Measurements from ENCODE around the gene ATXN2. TPM values are rescaled to one million over a fixed set of nuclear protein-coding genes. Genes with fewer than 3 reads are reported as not detected.

Gene ATXN2
- total and polyA plus RNA-seq, 2 donors from 2014 or later: 27.1 to 56.5 TPM

DNA sequence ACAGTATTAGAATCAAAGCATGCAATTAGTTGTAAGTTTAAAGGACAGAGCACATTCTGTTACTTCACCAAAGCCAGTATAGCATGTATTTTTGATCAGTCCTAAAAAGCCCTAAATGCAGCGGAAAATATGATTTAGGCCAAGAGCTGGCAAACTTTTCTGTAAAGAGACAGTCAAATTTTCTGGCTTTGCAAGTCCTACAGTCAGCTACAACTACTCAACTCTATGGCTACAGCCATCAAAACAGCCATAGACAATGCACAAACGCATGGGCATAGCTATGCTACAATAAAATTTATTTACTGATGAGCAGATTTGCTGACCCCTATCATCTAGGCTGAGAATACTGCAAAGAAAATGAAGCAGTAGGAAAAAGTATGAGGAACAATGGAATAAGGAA, 52.9 kb downstream of the ATXN2 start:
- no peaks in the 10 kb centered on the region for H3K4me1 ChIP-seq (ENCODE audit: control insufficient read depth in 2 of 3, insufficient read depth in 2 of 3, low read depth in 1 of 3, low read length in 3 of 3)
- no peaks in the 10 kb centered on the region for H3K9me3 ChIP-seq (ENCODE audit: control insufficient read depth in 2 of 3, insufficient read depth in 1 of 3, low read length in 3 of 3)
- H3K27me3 ChIP-seq (ENCODE audit: control insufficient read depth, insufficient read depth, low read length): no peaks in the 10 kb centered on the region
- peaks cover 2 to 25% (median 12%) of the 10 kb centered on the region in 3 donors for H3K36me3 ChIP-seq (ENCODE audit: control insufficient read depth in 2 of 3, insufficient read depth in 3 of 3, low read length in 3 of 3)
- H3K9ac ChIP-seq (ENCODE audit: low read length in 3 of 3): no peak overlapping the region
- TF ChIP-seq, protein P1, sequence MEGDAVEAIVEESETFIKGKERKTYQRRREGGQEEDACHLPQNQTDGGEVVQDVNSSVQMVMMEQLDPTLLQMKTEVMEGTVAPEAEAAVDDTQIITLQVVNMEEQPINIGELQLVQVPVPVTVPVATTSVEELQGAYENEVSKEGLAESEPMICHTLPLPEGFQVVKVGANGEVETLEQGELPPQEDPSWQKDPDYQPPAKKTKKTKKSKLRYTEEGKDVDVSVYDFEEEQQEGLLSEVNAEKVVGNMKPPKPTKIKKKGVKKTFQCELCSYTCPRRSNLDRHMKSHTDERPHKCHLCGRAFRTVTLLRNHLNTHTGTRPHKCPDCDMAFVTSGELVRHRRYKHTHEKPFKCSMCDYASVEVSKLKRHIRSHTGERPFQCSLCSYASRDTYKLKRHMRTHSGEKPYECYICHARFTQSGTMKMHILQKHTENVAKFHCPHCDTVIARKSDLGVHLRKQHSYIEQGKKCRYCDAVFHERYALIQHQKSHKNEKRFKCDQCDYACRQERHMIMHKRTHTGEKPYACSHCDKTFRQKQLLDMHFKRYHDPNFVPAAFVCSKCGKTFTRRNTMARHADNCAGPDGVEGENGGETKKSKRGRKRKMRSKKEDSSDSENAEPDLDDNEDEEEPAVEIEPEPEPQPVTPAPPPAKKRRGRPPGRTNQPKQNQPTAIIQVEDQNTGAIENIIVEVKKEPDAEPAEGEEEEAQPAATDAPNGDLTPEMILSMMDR (IDR thresholded peaks at IDR 0.05; ENCODE audit: borderline replicate concordance, extremely low read depth, insufficient read depth): no peak
- no peak overlapping the region for H3K27ac ChIP-seq (ENCODE audit: low read depth in 2 of 2, low read length in 2 of 2)
- intact Hi-C loops (cut with DNase I): no loop called here
- DNase-seq (no peak), FAIRE-seq (no peak)
- no peak overlapping the region for H3K4me3 ChIP-seq (ENCODE audit: low read length in 3 of 3)

DNA sequence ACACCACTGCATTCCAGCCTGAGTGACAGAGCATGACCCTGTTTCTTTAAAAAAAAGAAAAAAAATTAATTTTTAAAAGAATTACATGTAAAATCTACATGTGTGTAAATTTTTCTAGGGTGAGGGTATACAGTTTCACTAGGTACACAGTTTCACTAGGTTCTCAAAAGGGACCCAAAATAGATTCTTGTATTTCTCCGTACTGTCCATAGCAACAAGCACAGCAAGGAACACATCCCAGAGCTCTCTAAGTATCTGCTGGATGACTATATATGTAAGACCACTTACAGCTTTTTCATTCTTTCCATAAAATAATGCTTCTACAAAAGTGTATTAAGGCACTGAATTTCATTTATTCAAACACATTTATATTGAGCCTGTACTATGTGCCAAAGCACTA, 55.1 kb downstream of the ATXN2 start:
- Histone ChIP-seq H3K4me1 (ENCODE audit: control insufficient read depth in 2 of 3, insufficient read depth in 2 of 3, low read depth in 1 of 3, low read length in 3 of 3) (no peaks in the 10 kb centered on the region), H3K9ac (ENCODE audit: low read length in 3 of 3) (no peak overlapping the region), H3K36me3 (ENCODE audit: control insufficient read depth in 2 of 3, insufficient read depth in 3 of 3, low read length in 3 of 3) (peaks cover 2 to 25% (median 10%) of the 10 kb centered on the region in 3 donors), H3K27me3 (ENCODE audit: control insufficient read depth, insufficient read depth, low read length) (no peaks in the 10 kb centered on the region), H3K27ac (ENCODE audit: low read depth in 2 of 2, low read length in 2 of 2) (no peak overlapping the region), H3K4me3 (ENCODE audit: low read length in 3 of 3) (no peak overlapping the region), H3K9me3 (ENCODE audit: control insufficient read depth in 2 of 3, insufficient read depth in 1 of 3, low read length in 3 of 3) (no peaks in the 10 kb centered on the region)
- DNase-seq: no peak
- intact Hi-C loops (cut with DNase I): no loop called here
- TF ChIP-seq, protein P1 (IDR thresholded peaks at IDR 0.05; ENCODE audit: borderline replicate concordance, extremely low read depth, insufficient read depth): no peak
- no peak for FAIRE-seq

DNA sequence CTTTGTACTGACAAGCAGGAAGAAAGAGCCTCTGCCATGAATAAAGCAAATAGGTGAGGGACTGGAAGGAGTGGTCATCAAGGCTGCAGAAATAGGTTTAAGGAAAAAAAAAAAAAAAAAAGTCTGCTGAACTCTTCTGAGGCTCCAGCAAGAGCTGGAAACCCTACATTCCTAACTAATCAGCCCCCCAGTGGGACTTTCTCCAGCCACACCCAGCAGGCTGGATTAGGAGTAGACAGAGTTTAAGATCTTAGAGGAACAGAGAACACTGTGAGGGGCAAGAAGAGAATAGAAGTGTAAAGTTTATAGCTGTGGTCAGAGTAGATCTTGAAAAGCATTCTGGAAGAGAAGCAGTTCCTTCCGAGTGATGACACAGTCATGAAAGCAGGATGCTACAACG, 66.4 kb downstream of the ATXN2 start:
- no peak overlapping the region for H3K27ac ChIP-seq (ENCODE audit: low read depth in 2 of 2, low read length in 2 of 2)
- no peaks in the 10 kb centered on the region for H3K4me1 ChIP-seq (ENCODE audit: control insufficient read depth in 2 of 3, insufficient read depth in 2 of 3, low read depth in 1 of 3, low read length in 3 of 3)
- TF ChIP-seq, protein P1 (IDR thresholded peaks at IDR 0.05; ENCODE audit: borderline replicate concordance, extremely low read depth, insufficient read depth): no peak
- intact Hi-C loops (cut with DNase I): no loop called here
- H3K4me3 ChIP-seq (ENCODE audit: low read length in 3 of 3): no peak overlapping the region
- no peaks in the 10 kb centered on the region for H3K9me3 ChIP-seq (ENCODE audit: control insufficient read depth in 2 of 3, insufficient read depth in 1 of 3, low read length in 3 of 3)
- H3K9ac ChIP-seq (ENCODE audit: low read length in 3 of 3): no peak overlapping the region
- FAIRE-seq: no peak
- H3K27me3 ChIP-seq (ENCODE audit: control insufficient read depth, insufficient read depth, low read length): no peaks in the 10 kb centered on the region
- no peak for DNase-seq
- H3K36me3 ChIP-seq (ENCODE audit: control insufficient read depth in 2 of 3, insufficient read depth in 3 of 3, low read length in 3 of 3): peaks cover 3 to 6% (median 5%) of the 10 kb centered on the region in 3 donors
